ENCODE measurements around the gene FAM204A.

DNA sequence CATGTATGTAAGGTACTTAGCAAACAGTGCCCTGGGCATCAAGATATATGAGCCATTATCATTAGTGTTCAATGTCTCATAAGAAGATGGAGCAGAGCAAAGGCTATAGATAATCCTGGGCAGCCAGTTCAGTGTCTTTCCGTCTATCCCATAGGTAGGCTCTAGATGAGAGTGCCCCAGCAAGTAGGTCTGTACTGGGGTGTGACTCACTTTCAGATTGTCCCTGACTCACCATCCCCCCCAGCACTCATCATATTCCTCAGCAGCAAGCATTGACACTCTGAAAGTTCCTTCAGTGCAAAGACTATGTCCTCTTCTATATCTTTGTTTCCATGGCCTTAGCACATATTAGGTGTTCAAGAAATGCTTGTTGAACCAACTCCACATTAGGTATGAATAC is 20.0 kb upstream of the FAM204A start:
- no peak for TF ChIP-seq POLR2AphosphoS5 (IDR thresholded peaks at IDR 0.05; ENCODE audit: low read depth, low read length)
- TF ChIP-seq TAF1 (IDR thresholded peaks at IDR 0.05; ENCODE audit: borderline replicate concordance, insufficient read depth, low read length), result no peak
- TF ChIP-seq, protein P1, sequence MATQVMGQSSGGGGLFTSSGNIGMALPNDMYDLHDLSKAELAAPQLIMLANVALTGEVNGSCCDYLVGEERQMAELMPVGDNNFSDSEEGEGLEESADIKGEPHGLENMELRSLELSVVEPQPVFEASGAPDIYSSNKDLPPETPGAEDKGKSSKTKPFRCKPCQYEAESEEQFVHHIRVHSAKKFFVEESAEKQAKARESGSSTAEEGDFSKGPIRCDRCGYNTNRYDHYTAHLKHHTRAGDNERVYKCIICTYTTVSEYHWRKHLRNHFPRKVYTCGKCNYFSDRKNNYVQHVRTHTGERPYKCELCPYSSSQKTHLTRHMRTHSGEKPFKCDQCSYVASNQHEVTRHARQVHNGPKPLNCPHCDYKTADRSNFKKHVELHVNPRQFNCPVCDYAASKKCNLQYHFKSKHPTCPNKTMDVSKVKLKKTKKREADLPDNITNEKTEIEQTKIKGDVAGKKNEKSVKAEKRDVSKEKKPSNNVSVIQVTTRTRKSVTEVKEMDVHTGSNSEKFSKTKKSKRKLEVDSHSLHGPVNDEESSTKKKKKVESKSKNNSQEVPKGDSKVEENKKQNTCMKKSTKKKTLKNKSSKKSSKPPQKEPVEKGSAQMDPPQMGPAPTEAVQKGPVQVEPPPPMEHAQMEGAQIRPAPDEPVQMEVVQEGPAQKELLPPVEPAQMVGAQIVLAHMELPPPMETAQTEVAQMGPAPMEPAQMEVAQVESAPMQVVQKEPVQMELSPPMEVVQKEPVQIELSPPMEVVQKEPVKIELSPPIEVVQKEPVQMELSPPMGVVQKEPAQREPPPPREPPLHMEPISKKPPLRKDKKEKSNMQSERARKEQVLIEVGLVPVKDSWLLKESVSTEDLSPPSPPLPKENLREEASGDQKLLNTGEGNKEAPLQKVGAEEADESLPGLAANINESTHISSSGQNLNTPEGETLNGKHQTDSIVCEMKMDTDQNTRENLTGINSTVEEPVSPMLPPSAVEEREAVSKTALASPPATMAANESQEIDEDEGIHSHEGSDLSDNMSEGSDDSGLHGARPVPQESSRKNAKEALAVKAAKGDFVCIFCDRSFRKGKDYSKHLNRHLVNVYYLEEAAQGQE (IDR thresholded peaks at IDR 0.05; ENCODE audit: insufficient read depth in 1 of 2, low read depth in 2 of 2, low read length in 2 of 2), result no peak

Data from PFSK-1 (cell line).